ENCODE results near the gene TBC1D1.

DNA sequence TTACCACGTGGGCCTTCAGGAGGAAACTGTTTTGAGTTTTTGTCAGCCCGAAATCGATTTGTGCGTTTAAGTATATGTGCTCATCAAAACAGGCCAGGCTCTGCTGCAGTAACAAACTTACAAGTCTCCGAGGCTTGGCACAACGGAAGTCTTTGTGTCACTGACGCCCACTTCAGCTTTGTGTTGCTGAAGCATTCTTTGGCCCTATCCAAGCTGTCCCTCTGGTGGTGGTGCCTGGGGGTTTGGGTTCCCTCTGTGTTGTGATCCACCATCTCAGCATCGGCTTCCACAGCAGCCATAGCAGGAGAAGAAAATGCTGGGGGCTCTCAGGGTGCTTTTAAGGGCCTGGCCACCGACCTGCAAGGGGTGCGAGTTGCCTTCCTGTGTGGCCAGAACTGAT is 245.7 kb downstream of the TBC1D1 start:
- TF ChIP-seq, protein P1, sequence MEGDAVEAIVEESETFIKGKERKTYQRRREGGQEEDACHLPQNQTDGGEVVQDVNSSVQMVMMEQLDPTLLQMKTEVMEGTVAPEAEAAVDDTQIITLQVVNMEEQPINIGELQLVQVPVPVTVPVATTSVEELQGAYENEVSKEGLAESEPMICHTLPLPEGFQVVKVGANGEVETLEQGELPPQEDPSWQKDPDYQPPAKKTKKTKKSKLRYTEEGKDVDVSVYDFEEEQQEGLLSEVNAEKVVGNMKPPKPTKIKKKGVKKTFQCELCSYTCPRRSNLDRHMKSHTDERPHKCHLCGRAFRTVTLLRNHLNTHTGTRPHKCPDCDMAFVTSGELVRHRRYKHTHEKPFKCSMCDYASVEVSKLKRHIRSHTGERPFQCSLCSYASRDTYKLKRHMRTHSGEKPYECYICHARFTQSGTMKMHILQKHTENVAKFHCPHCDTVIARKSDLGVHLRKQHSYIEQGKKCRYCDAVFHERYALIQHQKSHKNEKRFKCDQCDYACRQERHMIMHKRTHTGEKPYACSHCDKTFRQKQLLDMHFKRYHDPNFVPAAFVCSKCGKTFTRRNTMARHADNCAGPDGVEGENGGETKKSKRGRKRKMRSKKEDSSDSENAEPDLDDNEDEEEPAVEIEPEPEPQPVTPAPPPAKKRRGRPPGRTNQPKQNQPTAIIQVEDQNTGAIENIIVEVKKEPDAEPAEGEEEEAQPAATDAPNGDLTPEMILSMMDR (IDR thresholded peaks at IDR 0.05): no peak
- TF ChIP-seq POLR2A (IDR thresholded peaks at IDR 0.05): no peak
